Neural cell (in vitro differentiated cells): ENCODE data around the gene IL1R2.

ENCODE experiments used
- CTCF ChIP-seq: fragments of 450-650 bp; IDR thresholded peaks from 2 replicates; pipeline ENCODE4 v1.5.1; 2014; ENCODE audit warnings: antibody characterized with exemption, mild to moderate bottlenecking, moderate library complexity; ENCODE audit not compliant: poor library complexity, severe bottlenecking
- EZH2 ChIP-seq: fragments of 200-600, 300-800 bp; shearing (Covaris generic), sonication (generic); IDR thresholded peaks from 2 replicates; pipeline ENCODE4 v1.6.1; 2014; ENCODE audit warnings: antibody characterized with exemption, low read length, borderline replicate concordance, mild to moderate bottlenecking; ENCODE audit not compliant: insufficient read depth, poor library complexity, severe bottlenecking
- POLR2AphosphoS5 ChIP-seq: IDR thresholded peaks from 2 replicates; pipeline ENCODE4 v1.6.1; 2012
- SMC3 ChIP-seq: fragments of 450-650 bp; conservative IDR thresholded peaks from 2 replicates; pipeline ENCODE4 v1.6.1; 2014; ENCODE audit warnings: antibody characterized with exemption, mild to moderate bottlenecking, moderate library complexity; ENCODE audit not compliant: poor library complexity
- TAF1 ChIP-seq: IDR thresholded peaks from 2 replicates; pipeline ENCODE4 v1.6.1; 2012; ENCODE audit warnings: low read depth

- TF ChIP-seq CTCF, result no peak
- TF ChIP-seq POLR2AphosphoS5, result no peak
- no peak for TF ChIP-seq EZH2
- no peak for TF ChIP-seq SMC3
- no peak for TF ChIP-seq TAF1
Measured at GRCh38 chr2:102041351-102041750, 49.6 kb downstream of the IL1R2 start.
